Type B pancreatic cell (in vitro differentiated cells): Measurements from ENCODE around the gene PTPN9. TPM values are rescaled to one million over a fixed set of nuclear protein-coding genes. Genes with fewer than 3 reads are reported as not detected.
"Not testable (repeated sequence)": the region's sequence is repeated elsewhere in the genome, so short reads cannot be mapped to it uniquely, and the experiment has no call there.

Source experiments
- DNase-seq: peaks from one replicate; pipeline ENCODE4 v3.0.0; 2021; ENCODE audit warnings: mixed read lengths; ENCODE audit not compliant: unreplicated experiment; ENCODE audit errors: extremely low spot score
- H3K27ac Mint-ChIP-seq: 2 replicates; pipeline ENCODE4 v1.8.0; 2021; ENCODE audit warnings: mild to moderate bottlenecking, mixed read lengths
- H3K27me3 Mint-ChIP-seq: 2 replicates; pipeline ENCODE4 v1.8.0; 2021; ENCODE audit warnings: mixed read lengths
- H3K36me3 Mint-ChIP-seq: 2 replicates; pipeline ENCODE4 v1.8.0; 2021; ENCODE audit warnings: mixed read lengths
- H3K4me1 Mint-ChIP-seq: one replicate; pipeline ENCODE4 v1.8.0; 2021; ENCODE audit warnings: mixed read lengths; ENCODE audit not compliant: unreplicated experiment
- H3K4me3 Mint-ChIP-seq: 2 replicates; pipeline ENCODE4 v1.8.0; 2021; ENCODE audit warnings: mild to moderate bottlenecking, mixed read lengths
- H3K9me3 Mint-ChIP-seq: 2 replicates; pipeline ENCODE4 v1.8.0; 2021; ENCODE audit warnings: mixed read lengths
- total RNA-seq: library from RNA; stranded (reverse); gene quantifications from 2 replicates; pipeline ENCODE4 v1.2.1, GENCODE V29; 2021; ENCODE audit warnings: low replicate concordance
- TF ChIP-seq, protein P1 (sequence below): fragments of 200-600 bp; sonication (generic); conservative IDR thresholded peaks from 2 replicates; pipeline ENCODE4 v1.5.0; 2021; ENCODE audit warnings: antibody characterized with exemption, mild to moderate bottlenecking

PTPN9 gene
- total RNA-seq, 1 donor from 2014 or later: 31.3 TPM

DNA sequence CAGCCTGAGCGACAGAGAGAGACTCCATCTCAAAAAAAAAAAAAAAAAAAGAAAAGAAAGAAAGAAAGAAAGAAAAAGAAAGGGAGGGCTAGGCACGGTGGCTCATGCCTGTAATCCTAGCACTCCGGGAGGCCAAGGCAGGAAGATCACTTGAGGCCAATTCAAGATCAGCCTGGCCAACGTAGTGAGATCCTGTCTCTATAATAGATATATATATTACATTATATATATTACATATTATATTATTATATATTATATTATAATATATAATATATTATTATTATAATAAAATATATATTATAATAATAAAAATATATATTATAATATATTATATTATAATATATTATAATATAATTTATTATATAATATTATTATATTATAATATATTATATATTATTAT lies 48.9 kb downstream of the PTPN9 start:
- Mint-ChIP-seq H3K4me1 (peaks cover 26% of the 10 kb centered on the region), H3K4me3 (no peak overlapping the region), H3K27ac (no peak overlapping the region), H3K36me3 (peaks cover 8% of the 10 kb centered on the region), H3K9me3 (no peaks in the 10 kb centered on the region), H3K27me3 (no peaks in the 10 kb centered on the region)
- TF ChIP-seq, protein P1, sequence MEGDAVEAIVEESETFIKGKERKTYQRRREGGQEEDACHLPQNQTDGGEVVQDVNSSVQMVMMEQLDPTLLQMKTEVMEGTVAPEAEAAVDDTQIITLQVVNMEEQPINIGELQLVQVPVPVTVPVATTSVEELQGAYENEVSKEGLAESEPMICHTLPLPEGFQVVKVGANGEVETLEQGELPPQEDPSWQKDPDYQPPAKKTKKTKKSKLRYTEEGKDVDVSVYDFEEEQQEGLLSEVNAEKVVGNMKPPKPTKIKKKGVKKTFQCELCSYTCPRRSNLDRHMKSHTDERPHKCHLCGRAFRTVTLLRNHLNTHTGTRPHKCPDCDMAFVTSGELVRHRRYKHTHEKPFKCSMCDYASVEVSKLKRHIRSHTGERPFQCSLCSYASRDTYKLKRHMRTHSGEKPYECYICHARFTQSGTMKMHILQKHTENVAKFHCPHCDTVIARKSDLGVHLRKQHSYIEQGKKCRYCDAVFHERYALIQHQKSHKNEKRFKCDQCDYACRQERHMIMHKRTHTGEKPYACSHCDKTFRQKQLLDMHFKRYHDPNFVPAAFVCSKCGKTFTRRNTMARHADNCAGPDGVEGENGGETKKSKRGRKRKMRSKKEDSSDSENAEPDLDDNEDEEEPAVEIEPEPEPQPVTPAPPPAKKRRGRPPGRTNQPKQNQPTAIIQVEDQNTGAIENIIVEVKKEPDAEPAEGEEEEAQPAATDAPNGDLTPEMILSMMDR: no peak
- DNase-seq: no peak

DNA sequence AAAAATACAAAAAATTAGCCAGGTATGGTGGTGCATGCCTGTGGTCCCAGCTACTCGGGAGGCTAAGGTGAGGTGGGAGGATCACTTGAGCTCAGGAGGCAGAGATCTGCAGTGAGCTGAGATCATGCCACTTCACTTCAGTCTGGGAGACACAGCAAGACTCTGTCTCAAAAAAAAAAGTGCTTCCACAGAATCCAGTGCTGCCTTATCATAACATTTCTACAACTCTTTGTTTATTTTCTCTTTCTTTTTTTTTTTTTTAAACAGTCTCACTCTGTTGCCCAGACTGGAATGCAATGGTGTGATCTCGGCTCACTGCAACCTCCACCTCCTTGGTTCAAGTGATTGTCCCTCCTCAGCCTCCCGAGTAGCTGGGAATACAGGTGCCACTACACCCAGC lies 53.4 kb downstream of the PTPN9 start:
- H3K27ac Mint-ChIP-seq, H3K4me3 Mint-ChIP-seq, DNase-seq, H3K27me3 Mint-ChIP-seq, H3K9me3 Mint-ChIP-seq, H3K4me1 Mint-ChIP-seq: not testable (repeated sequence)
- peaks cover 26% of the 10 kb centered on the region for H3K36me3 Mint-ChIP-seq

DNA sequence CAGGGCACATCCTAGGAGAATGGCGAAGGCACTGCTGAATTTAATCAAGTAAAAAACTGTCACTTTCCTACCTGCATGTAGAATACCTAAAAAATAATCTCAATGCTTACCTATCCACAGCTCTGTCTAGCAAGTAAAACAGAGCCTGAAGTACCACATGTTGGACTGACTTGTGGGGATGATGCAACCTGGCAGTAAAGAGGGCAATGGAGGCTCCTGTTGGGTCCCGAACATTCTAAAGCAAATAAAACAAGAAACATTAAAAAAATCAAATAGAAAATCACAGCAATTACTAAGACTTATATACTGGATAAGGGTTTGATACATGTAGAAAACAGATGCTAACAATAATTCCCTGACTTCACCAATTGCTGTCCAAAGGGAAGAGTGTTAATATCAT lies 56.1 kb downstream of the PTPN9 start:
- Mint-ChIP-seq H3K27ac (no peak overlapping the region), H3K27me3 (no peaks in the 10 kb centered on the region), H3K9me3 (no peaks in the 10 kb centered on the region), H3K36me3 (peaks cover 30% of the 10 kb centered on the region), H3K4me3 (no peak overlapping the region), H3K4me1 (no peaks in the 10 kb centered on the region)
- no peak for DNase-seq
- TF ChIP-seq, protein P1: no peak

GRCh38 chr15:75517233-75517632 lies 61.9 kb downstream of the PTPN9 start:
- H3K4me3 Mint-ChIP-seq: no peak overlapping the region
- peaks cover 29% of the 10 kb centered on the region for H3K36me3 Mint-ChIP-seq
- TF ChIP-seq, protein P1: no peak
- no peak overlapping the region for H3K27ac Mint-ChIP-seq
- H3K9me3 Mint-ChIP-seq: no peaks in the 10 kb centered on the region
- no peaks in the 10 kb centered on the region for H3K27me3 Mint-ChIP-seq
- H3K4me1 Mint-ChIP-seq: no peaks in the 10 kb centered on the region
- DNase-seq: no peak

GRCh38 chr15:75508840-75509532 lies 70.1 kb downstream of the PTPN9 start:
- Mint-ChIP-seq H3K4me3 (no peak overlapping the region), H3K9me3 (no peaks in the 10 kb centered on the region), H3K27ac (no peak overlapping the region), H3K27me3 (no peaks in the 10 kb centered on the region), H3K4me1 (no peaks in the 10 kb centered on the region), H3K36me3 (peaks cover 17% of the 10 kb centered on the region)
- TF ChIP-seq, protein P1: peak; percentile 64
- no peak for DNase-seq

DNA sequence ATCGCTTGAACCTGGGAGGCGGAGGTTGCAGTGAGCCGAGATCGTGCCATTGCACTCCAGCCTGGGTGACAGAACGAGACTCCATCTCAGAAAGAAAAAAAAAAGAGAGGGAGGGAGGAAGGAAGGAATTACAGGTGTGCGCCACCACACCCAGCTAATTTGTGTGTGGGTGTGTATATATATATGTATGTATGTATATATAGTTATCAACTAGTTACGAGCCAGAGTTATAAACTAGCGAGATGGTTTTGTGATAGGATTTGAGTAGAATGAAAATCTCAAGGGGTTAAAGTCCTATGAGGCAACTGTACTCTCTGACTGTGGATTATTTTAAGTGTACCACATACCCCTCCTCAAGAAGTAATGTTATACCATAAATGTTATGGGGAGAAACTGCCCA lies 76.8 kb downstream of the PTPN9 start:
- DNase-seq: no peak
- H3K36me3 Mint-ChIP-seq: peaks cover 35% of the 10 kb centered on the region
- H3K4me3 Mint-ChIP-seq: no peak overlapping the region
- no peak overlapping the region for H3K27ac Mint-ChIP-seq
- no peaks in the 10 kb centered on the region for H3K27me3 Mint-ChIP-seq
- no peaks in the 10 kb centered on the region for H3K9me3 Mint-ChIP-seq
- no peaks in the 10 kb centered on the region for H3K4me1 Mint-ChIP-seq
- TF ChIP-seq, protein P1: no peak
